Activated T-helper 9 cell treated with anti-CD3 and anti-CD28 coated beads, Interleukin-2, amount 50 U/mL, for 16 hours (primary cell): ENCODE measurements around the gene SLC2A2.
"Not testable (repeated sequence)": the region's sequence is repeated elsewhere in the genome, so short reads cannot be mapped to it uniquely, and the experiment has no call there.

Source experiments
- DNase-seq: peaks from one replicate; pipeline ENCODE4 v3.0.0-alpha.2; 2020; ENCODE audit warnings: low read depth

SLC2A2 gene

DNA sequence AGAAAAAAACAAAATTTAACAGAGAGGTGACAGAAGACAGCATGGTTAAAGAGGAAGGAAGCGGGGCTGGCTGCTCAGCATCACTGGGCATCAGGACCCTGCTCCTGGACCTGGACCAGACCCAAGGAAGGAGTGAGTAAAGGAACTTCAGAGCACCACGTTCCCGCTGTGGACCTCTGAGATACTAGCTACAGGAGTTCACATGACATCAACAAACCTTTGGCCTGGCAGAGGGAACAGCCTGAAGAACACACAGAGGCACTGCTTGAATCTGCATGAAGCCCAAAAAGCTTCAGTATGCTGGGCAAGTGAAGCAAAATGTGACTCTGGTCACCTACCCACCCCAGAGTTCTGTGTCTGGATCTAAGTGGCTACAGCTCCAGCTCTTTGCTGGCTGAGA lies 38.1 kb downstream of the SLC2A2 start:
- DNase-seq, result no peak

DNA sequence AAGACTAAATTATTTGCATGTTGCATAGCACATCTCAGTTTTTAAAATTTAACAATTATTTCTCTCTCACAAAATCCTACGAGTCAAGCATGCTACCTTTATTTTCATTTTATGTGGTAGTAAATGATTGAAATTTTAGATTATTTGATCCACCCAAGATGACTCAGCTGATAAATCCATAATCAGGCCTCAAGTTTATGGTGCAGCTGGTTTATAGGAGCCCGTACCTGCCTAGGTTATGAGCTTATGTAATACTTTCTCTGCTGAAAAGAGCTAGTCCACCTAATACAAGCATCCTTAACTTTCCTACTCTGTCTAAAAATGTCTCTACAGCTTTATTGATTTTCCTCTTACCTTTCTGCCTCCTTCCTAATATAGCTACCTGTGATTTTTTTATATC lies 41.2 kb downstream of the SLC2A2 start:
- DNase-seq, result no peak

- DNase-seq, result no peak
Observed at GRCh38 chr3:170982733-170983132, 43.8 kb downstream of the SLC2A2 start.

DNA sequence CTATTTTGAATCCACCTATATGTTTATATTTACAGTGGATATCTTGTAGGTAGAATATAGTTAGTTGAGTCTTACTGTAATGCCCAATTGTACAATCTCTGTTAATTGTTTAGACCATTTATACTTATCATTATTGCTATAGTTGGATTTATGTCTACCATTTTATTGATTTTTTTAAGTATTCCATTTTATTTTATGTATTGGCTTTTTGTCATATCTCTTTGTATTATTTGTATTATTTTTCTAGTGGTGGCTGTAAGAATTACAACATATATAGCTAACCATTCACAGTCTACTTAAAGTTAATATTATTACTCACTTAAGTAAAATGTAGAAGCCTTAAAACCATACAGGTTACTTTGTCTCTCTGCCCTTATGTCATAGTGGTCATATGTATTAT lies 46.1 kb downstream of the SLC2A2 start:
- DNase-seq, result no peak

GRCh38 chr3:170977949-170978745 lies 48.4 kb downstream of the SLC2A2 start:
- no peak for DNase-seq

DNA sequence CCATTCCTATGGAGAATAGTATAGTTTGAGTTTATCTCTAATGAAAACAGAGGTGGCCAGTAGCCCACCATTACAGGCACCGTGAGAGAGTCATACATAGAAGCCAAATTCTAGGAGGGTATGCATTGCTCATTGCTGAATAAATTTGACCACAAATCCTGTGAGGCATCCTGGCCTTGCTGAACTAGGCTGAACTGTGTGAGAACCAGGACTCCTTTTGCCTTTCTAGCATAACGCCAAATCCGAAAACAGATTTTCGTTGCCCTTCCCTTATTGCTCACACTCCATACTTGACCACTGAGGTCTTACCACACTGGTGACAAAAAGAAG lies 50.4 kb downstream of the SLC2A2 start:
- DNase-seq, result no peak

GRCh38 chr3:170975283-170976189 lies 51.0 kb downstream of the SLC2A2 start:
- no peak for DNase-seq

DNA sequence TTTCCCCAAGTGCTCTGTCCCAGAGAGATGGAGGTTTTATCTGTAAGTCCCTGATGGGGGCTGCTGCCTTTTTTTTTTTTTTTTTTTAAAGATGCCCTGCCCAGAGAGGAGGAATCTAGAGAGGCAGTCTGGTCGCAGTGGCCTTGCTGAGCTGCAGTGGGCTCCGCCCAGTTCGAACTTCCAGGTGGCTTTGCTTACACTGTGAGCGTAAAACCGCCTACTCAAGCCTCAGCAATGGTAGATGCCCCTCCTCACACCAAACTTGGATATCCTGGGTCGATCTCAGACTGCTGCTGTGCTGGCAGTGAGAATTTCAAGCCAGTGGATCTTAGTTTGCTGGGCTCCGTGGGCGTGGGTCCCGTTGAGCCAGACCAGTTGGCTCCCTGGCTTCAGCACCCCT lies 51.6 kb downstream of the SLC2A2 start:
- DNase-seq, result no peak

DNA sequence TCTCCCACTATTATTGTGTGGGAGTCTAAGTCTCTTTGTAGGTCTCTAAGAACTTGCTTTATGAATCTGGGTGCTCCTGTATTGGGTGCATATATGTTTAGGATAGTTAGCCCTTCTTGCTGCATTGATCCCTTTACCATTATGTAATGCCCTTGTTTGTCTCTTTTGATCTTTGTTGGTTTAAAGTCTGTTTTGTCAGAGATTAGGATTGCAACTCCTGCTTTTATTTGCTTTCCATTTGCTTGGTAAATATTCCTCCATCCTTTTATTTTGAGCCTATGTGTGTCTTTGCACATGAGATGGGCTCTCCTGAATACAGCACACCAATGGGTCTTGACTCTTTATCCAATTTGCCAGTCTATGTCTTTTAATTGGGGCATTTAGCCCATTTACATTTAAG lies 53.6 kb downstream of the SLC2A2 start:
- DNase-seq, result not testable (repeated sequence)

DNA sequence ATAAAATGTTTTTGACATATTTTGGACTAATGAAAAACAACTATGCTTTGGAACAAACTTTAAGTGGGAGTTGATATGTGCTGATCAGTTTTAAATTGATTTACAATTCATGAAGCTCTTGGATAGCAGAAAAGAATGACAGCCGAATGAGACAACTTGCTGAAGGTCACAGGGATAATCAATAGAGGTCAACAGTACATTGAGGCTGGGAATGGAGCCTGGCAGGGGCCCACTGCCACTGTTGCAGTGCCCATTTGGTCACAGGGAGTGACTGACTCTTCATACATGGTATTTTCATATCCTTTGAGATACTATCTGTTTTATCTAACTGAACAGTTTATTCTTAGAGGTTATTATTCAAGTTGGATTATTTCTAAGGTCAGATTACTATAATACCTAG lies 59.4 kb downstream of the SLC2A2 start:
- no peak for DNase-seq

DNA sequence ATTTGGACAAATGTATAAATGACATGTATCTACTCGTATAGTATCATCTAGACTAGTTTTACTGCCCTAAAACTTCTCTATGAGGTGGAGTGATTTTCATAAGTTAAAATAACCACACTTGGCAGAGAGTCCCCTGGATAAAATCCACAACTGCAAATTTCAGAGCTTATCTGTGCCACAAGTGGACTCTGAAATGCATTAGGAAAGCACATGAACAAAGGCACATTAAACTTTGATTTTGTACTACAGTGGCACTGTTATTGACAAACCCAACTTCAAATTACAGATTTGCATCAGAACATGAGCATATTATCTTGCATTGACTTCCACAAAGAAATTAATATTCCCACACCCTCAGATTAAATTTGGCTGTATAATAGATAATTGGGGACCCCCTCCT lies 60.0 kb downstream of the SLC2A2 start:
- no peak for DNase-seq

DNA sequence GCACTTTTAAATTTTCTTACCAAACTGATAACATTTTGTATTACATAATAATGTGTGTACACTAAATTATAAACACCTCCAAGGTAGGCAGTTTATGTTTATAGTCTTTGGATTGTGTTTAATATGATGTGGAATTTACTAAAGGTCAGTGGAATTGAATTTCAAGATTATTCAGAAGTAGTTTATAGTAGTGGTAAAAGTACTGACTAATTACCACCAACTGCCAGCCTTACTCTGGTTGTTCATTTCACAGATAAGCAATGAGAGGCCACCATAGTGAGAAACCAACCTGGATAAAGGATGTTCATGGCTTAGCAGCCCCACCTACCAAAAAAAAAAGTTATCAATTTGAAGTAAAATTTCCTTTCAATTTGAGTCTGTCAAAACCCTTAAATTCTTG lies 64.1 kb downstream of the SLC2A2 start:
- no peak for DNase-seq

DNA sequence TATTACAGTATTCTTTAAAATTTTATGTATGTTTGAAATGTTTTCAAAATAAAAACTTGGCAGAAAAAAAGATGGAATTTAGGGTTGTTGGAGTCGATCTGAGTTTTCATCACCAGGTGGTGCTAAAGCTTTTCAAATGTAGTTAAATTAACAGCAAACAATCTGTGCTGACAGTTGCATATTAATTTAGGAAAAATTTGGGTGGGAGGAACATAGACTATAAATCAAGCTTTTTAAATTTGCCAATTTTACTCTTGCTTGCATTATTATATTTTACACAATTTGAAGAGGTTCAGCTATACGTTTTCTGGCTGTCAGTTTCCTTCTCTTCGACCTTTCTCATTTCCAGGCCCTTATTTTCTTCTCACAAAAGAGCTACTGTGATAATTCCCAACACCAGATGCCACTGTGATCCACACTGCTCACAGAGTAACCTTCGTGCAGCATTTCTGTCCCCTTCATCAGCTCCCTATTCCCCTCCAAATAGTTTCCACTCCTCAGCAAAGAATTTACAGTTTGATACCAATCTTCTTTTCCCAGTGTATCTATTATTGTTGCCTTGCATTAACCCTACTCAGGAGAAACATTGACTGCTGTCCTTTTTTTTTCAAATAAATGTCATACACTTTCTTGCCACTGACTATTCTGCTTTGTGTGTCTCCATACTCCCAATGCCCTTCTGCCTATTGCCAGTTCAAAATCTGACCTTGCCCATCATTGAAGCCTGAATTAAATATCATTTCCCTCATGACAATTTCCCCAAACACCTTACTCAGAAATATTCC lies 64.7 kb downstream of the SLC2A2 start:
- DNase-seq, result no peak

- no peak for DNase-seq
Observed at GRCh38 chr3:170959457-170959856, 67.1 kb downstream of the SLC2A2 start.

GRCh38 chr3:170956647-170957046 lies 69.9 kb downstream of the SLC2A2 start:
- DNase-seq, result no peak

GRCh38 chr3:170953736-170954135 lies 72.8 kb downstream of the SLC2A2 start:
- DNase-seq, result no peak

DNA sequence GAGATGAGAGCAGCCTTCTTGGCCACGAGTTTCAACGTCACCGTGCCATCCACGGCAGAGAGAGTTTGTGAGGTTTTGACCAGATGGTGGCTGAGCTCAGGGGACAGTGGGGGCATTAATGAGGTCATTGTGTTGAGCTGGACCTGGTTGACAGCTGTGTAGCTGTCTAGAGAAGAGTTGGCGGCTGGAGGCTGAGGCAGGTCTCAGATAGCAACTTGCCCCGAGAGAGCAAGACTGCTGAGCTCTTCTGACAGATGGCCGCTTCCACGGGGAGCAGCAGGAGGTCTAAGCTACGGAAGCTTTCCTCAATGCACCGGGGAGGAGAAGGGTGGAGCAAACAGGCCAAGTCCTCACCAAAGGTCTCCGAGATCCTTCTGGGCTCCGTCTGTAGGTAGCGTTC lies 73.3 kb downstream of the SLC2A2 start:
- no peak for DNase-seq

DNA sequence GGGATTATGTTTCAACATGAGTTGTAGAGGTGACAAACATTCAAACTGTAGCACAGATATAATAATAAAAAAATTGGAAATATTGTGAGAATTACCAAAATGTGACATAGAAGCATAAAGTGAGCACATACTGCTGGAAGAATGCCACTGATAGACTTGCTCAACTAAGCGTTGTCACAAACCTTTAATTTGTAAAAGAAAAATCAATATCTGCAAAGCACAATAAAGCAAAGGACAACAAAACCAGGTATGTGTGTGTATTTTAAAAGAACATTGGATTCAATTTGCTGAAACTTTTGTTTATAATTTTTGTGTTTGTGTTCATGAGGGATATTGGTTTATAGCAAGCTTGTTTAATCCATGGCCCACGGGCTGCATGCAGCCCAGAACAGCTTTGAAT lies 77.3 kb downstream of the SLC2A2 start:
- DNase-seq, result no peak

DNA sequence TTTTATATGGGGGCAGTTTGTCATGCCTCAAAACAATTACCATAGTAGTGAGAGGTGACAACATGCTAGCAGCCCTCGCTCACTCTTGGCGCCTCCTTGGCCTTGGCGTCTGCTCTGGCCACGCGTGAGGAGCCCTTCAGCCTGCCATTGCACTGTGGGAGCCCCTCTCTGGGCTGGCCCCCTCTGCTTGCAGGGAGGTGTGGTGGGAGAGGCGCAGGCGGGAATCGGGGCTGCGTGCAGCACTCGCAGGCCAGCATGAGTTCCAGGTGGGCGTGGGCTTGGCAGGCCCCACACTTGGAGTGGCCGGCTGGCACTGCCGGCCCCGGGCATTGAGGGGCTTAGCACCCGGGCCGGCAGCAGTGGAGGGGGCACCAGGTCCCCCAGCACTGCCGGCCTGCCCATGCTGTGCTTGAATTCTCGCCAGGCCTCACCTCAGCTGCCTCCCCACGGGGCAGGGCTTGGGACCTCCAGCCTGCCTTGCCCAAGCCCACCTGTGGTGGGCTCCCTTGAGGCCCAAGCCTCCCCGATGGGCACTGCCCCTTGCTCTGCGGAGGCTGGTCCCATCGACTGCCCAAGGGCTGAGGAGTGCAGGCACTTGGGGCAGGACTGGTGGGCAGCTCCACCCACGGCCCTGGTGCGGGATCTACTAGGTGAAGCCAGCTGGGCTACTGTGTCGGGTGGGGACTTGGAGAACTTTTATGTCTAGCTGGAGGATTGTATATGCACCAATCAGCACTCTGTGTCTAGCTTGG lies 79.3 kb downstream of the SLC2A2 start:
- DNase-seq, result no peak
